H7 (cell line): ENCODE measurements around the gene MB21D2. TPM values are rescaled to one million over a fixed set of nuclear protein-coding genes. Genes with fewer than 3 reads are reported as not detected.
"Not testable (repeated sequence)": the region's sequence is repeated elsewhere in the genome, so short reads cannot be mapped to it uniquely, and the experiment has no call there.

Source experiments
- DNase-seq: peaks from one replicate; pipeline ENCODE4 v3.0.0; 2012
- H3K27me3 ChIP-seq: 2 replicates; pipeline ENCODE4 v1.6.0; 2011; ENCODE audit warnings: mild to moderate bottlenecking, low read length; ENCODE audit not compliant: control insufficient read depth, insufficient read depth
- H3K36me3 ChIP-seq: replicated peaks from 2 replicates; pipeline ENCODE4 v1.5.1; 2011; ENCODE audit warnings: low read length; ENCODE audit not compliant: control insufficient read depth, insufficient read depth
- H3K4me3 ChIP-seq: 2 replicates; pipeline ENCODE4 v1.5.1; 2011; ENCODE audit warnings: low read depth, mild to moderate bottlenecking, control low read depth, low read length, moderate library complexity; ENCODE audit not compliant: insufficient read depth
- total RNA-seq: library from RNA; depleted of rRNA; stranded (reverse); fragments of >200 nt; shearing (Covaris generic); gene quantifications from 2 replicates; pipeline ENCODE4 v1.2.3, GENCODE V29; 2014

The MB21D2 gene
- total RNA-seq, 1 experiment from 2014 or later, result 36.9 TPM

DNA sequence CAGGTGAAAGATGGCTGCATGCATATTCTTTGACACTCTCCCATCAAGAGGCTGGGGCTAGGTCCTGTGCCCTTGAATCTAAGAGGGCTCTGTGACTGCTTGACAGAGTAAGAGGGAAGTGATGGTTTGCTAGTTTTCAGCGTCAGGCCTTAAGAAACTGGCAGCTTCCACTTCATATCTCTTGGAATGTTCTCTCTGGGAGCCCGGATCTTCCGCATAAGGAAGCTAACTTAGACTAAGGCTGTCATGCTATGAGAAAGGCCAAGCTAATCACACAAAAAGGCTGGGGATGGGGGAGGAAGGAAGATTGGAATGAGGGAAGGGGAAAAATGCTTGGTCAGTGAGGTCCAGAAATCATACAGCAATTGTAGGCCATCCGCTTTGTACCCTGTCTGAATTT, 50.0 kb downstream of the MB21D2 start:
- Histone ChIP-seq H3K4me3 (no peak overlapping the region), H3K27me3 (no peaks in the 10 kb centered on the region), H3K36me3 (no peaks in the 10 kb centered on the region)
- DNase-seq, result no peak

DNA sequence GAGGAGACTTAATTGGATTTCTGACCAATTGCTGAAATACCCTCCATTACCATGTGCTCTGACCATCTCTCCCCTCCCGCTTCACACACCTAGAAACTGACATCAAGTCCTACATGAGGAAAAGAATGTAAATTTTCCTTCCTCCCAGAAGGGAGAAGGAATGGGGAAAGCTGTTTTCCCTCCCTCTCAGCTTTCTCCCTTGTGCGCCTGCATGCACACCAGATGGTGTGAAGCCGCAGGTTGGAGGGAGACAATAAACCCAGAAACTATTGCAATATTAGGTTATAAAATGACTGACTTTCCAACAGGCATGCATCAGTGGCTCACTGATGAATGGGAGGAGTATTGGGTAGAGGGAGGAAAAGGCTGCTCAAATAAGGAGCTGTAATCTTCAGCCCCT, 50.9 kb downstream of the MB21D2 start:
- Histone ChIP-seq H3K36me3 (no peaks in the 10 kb centered on the region), H3K4me3 (no peak overlapping the region), H3K27me3 (no peaks in the 10 kb centered on the region)
- DNase-seq, result no peak

DNA sequence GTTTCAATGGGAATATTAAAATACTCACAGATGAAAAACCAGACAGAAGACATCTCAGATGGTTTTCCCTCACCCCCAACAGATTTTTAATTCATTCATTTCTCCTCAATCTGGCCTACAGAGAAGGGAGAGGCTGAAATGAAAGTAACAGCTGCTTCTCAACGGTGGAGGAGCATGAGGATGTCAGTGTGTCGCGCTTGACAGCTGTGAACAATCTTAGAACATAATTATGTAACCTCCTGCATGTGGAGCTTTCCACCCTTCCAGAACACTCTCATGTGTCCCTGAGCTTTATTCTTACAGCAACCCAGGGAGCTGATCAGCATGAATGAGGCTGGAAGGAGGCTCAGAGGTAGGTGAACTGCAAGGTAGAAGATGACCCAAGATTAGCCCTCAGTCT, 52.7 kb downstream of the MB21D2 start:
- DNase-seq, result no peak
- H3K36me3 ChIP-seq, result no peaks in the 10 kb centered on the region
- H3K4me3 ChIP-seq, result no peak overlapping the region
- no peaks in the 10 kb centered on the region for H3K27me3 ChIP-seq

DNA sequence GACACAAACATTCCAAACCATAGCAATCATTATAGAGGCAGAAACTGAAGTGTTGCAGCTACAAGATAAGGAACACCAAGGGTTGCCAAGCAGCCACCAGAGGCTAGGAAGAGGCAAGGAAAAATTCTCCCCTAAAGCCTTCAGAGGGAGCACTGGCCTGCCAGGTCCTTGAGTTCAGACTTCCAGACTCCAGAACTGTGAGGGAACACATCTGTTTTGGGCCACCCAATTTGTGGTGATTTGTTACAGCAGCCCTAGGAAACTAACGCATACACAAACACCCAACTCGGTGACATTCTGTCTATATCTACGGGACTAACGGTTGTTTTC, 54.6 kb downstream of the MB21D2 start:
- Histone ChIP-seq H3K27me3 (no peaks in the 10 kb centered on the region), H3K36me3 (no peaks in the 10 kb centered on the region), H3K4me3 (no peak overlapping the region)
- DNase-seq, result no peak

DNA sequence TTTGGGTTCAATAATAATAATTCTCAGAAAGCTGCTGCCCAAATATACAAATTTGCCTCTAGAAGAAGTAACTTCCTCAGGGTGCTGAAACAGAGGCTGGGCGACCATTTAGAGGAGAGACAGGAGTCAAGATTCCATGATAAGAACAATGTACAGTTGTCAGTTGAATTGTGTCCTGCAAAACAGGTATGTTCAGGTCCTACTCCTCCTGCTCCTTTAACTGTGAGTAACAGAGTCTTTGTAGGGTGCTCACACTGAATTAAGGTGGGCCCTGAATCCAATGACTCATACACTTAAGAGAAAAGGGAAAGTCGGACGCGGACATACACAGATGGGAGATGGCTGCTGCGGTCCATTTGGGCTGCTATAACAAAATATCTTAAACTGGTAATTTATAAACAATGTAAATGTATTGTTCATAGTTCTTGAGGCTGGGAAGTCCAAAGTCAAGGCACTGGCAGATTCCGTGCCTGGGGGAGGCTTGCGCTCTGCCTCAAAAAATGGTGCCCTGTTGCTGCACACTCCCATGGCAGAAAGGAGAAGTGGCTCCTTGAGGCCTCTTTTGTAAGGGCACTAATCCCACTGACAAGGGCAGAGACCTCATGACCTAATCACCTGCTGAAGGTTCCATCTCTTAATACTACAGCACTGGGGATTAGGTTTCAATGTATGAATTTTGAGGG, 55.1 kb downstream of the MB21D2 start:
- Histone ChIP-seq H3K36me3 (no peaks in the 10 kb centered on the region), H3K27me3 (no peaks in the 10 kb centered on the region), H3K4me3 (no peak overlapping the region)
- DNase-seq, result no peak

DNA sequence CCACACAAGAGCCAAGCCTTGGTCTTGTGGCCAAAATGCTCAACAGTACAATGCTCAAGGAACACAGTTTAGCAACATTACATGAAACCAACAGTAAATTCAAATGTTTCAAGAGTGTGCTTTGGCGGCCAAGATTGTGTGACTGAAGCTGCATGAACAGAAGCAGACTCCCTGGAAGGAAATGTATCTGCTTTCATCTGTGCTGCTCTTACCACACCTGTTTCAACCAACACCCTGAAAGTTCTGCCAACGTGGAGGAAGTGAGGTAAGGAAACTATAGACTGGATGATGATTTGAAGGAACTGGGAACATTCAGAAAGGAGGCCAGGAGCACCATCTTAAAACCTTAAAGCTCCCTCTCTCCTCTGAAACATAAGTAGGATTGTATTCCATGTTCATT, 55.7 kb downstream of the MB21D2 start:
- H3K36me3 ChIP-seq, result no peaks in the 10 kb centered on the region
- DNase-seq, result no peak
- H3K4me3 ChIP-seq, result no peak overlapping the region
- H3K27me3 ChIP-seq, result no peaks in the 10 kb centered on the region

DNA sequence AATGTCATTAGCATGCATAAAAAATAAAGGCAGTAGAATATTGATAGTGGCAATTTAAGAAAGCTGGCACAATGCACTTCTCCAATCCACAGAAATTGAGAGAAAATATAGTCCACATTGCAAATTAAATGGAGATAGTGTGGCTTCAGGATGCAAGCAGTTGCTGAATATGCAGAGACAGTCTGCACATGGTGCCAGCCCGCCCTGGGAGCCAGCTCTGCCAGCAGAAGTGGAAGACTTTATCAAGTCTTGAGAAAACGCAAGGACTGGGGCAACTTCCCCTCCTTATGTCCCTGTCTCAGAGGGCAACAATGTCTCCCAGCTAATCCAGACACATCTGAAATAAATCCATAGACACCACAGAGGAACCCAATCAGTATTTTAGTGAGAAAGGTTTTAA, 57.2 kb downstream of the MB21D2 start:
- no peaks in the 10 kb centered on the region for H3K36me3 ChIP-seq
- no peak for DNase-seq
- no peak overlapping the region for H3K4me3 ChIP-seq
- no peaks in the 10 kb centered on the region for H3K27me3 ChIP-seq

DNA sequence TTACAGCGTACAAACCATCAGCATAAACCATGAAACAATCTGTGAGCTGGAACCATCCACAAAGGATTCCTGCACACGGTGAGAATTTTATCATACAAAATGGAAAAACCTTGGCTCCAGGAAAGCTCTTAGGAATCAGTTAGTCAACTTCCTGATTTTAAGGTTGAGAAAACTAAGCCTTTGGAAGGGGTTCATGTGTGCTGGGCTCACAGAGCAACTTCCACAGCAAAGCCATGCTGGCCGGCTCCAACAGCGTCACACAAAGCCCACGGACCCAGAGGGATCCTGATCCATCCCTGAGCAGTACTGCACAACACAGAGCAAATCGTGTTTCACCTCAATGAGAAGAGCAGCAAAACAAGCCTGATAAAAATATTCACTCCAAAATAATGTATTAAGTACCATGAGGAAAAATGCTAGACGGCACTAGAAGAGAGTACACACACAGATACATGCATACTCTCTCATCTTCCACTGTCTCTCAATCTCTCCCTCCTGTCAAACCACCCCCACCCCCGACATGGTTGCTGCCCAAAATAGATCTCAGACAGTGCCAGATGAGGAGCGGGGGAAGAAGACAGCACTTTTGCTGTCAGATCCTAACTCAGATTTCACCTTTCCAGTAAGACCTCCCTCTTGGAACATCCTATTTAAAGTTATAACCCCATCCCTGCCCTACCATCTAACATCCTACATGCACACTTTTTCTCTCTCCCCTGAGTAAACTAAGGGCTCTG, 58.6 kb downstream of the MB21D2 start:
- no peak for DNase-seq
- no peaks in the 10 kb centered on the region for H3K36me3 ChIP-seq
- no peaks in the 10 kb centered on the region for H3K27me3 ChIP-seq
- H3K4me3 ChIP-seq, result no peak overlapping the region

DNA sequence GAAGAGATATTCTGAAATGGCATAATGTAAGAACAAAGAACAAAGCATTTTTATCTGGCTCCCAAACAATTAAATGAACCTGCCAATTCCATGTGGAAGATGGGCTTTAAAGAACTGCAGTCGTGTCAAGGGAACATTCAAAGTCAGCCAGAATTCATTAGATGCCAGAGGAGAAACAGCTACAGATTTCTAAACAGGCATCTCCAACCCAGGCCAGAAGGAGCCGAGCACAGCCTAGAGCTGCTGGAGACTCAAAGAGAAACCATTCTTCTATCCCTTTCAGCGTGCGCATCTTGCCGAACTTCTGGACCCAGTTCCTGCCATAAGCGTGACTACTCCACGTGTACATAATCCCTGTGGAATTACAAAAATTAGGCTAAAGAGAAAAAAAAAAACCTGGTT, 60.4 kb downstream of the MB21D2 start:
- no peaks in the 10 kb centered on the region for H3K36me3 ChIP-seq
- no peak for DNase-seq
- no peak overlapping the region for H3K4me3 ChIP-seq
- H3K27me3 ChIP-seq, result no peaks in the 10 kb centered on the region

DNA sequence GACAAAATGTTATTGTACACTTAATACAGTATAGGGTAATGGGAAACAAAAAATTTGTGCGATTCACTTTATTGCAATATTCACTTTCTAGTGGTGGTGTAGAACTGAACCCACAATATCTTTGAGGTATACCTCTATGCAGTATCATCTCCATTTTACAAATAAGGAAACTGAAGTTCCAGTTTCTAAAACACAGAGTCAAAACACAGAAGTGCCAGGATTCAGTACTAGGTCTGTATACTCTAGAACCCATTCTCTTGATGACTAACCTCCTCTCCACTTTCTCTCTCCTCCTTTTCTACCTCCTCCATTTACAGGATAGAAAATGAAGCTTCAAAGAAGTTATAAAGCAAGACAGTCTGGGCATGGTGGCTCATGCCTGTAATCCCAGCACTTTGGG, 62.2 kb downstream of the MB21D2 start:
- no peak overlapping the region for H3K4me3 ChIP-seq
- H3K36me3 ChIP-seq, result no peaks in the 10 kb centered on the region
- no peaks in the 10 kb centered on the region for H3K27me3 ChIP-seq
- no peak for DNase-seq

DNA sequence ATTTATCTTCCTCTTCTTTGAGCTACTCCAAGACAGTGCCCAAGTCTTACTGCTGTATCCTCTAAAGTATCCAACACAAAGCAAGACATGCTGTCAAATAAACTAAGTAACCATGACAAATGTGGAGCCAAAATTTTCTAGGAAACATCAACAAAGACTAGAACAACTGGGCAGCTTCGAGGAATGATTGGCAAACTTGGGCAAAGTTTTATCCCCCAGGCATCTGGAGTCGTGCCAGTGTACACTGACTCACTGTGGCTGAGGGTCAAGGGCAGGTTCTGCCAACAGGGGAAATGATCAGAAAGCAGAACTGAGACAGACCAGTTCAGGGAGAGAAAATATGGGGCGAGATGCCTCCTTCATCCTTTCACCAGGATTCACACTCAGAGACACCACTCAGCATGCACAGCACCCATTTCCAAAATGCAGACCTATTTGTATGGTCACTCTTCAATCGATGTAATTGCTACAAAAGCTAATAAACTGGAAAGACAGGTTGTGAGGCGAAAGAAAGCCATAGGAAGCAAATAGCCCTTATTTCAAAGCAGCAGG, 65.8 kb downstream of the MB21D2 start:
- H3K4me3 ChIP-seq, result no peak overlapping the region
- no peaks in the 10 kb centered on the region for H3K36me3 ChIP-seq
- DNase-seq, result no peak

DNA sequence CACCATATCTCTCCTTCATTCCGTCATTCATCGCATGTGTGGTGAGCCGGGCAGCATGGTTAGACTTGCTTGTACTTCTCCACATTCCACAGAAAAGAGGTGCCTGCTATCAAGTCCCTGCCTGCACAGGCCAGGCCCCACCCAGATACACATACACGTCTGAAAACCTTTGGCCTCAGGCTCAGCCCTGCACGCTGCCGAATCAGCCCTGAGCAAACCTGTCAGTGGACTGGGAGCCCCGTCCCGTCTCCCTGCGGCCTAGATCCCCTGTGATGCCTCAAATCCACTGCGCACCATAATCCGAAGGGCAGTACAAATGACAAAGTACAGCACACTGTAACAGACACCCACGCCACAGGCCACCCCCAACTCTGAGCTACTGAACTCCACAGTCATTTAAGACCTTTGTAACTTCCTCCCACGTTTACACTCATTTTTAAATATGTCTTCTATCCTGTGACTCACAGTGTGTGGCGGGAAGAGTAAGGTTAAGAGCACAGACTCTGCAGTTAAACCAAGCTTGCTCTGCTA, 67.1 kb downstream of the MB21D2 start:
- Histone ChIP-seq H3K27me3 (no peaks in the 10 kb centered on the region), H3K36me3 (no peaks in the 10 kb centered on the region), H3K4me3 (no peak overlapping the region)
- no peak for DNase-seq

More for the DNA sequence above, 65.8 kb downstream of the MB21D2 start:
- H3K27me3 ChIP-seq, result no peaks in the 10 kb centered on the region

DNA sequence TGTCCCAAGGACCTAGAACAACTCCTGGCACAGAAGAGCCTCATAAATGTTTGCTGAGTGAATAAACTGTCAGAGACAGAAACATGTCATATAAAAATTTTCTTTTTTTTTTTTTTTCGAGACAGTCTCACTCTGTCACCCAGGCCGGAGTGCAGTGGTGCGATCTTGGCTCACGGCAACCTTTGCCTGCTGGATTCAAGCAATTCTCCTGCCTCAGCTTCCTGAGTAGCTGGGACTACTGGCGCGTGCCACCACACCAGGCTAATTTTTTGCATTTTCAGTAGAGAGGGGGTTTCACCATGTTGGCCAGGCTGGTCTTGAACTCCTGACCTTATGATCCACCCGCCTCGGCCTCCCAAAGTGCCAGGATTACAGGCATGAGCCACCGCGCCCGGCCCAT, 67.8 kb downstream of the MB21D2 start:
- H3K36me3 ChIP-seq, H3K4me3 ChIP-seq, DNase-seq, H3K27me3 ChIP-seq: not testable (repeated sequence)

DNA sequence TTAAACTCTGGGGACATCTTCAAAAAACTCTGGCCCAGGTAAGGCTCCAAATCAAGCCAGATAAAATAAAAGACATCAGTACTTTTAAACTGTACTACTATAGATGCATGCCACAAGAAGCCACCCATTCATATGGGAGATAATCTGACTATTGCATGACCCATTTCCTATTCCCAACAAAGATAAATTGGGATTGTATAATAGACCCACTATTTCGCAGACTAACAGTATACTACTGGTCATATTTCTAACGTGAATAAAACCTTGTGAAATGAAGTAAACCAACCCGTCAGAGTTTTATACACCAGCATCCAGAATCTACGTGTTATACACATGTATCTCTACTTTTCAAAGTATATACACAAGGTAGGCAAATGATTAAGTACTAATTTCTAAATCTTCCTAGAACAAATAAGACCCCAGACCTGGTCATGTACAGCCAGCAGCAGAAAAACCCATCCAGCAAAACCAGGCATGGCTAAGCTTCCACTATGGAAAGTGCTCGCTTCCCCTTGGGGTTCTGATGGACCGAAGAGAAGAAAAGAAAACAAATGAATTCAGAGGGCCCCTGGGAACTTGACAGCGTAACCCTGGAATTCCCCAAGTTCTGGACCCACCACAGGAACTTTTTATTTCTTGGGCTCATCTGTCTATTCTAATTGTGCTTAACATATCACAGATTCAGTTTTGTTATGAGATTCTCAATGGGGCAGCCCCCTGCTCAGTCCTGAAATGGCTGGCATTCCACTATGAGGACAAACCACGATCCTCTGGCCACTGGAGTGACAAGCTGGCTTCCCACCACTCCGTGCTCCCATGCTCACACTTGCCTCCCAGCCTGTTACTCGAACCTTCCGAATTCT, 69.1 kb downstream of the MB21D2 start:
- no peaks in the 10 kb centered on the region for H3K27me3 ChIP-seq
- DNase-seq, result peak; percentile 38
- no peaks in the 10 kb centered on the region for H3K36me3 ChIP-seq
- H3K4me3 ChIP-seq, result no peak overlapping the region
